Activated CD4-positive, CD25-positive, alpha-beta regulatory T cell (primary cell): ENCODE data around the gene SLC22A1.
"Not testable (repeated sequence)": the region's sequence is repeated elsewhere in the genome, so short reads cannot be mapped to it uniquely, and the experiment has no call there.

Experiments used
- DNase-seq, 4 experiments: peaks; one replicate each; lab custom pipeline; 2025; lab: John Stamatoyannopoulos, UW

SLC22A1 gene

DNA sequence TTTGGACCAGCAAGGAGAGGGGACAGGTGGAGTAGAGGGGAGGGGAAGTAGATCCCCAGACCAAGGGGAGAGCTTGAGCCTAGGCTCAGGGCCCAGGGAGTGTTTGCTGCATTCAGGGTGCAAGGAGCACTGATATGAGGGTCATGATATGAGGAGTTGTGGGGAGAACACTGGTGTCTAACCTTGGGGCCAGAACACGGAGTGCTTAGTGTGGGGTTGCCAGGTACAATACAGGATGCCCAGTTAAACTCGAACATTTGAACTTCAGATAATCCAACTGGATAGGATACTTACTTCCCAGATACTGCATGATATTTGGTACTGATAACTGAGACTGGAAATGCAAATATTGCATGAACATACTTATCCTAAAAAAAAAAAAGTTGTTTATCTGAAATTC, 2.4 kb downstream of the SLC22A1 start:
- DNase-seq, result no peak

DNA sequence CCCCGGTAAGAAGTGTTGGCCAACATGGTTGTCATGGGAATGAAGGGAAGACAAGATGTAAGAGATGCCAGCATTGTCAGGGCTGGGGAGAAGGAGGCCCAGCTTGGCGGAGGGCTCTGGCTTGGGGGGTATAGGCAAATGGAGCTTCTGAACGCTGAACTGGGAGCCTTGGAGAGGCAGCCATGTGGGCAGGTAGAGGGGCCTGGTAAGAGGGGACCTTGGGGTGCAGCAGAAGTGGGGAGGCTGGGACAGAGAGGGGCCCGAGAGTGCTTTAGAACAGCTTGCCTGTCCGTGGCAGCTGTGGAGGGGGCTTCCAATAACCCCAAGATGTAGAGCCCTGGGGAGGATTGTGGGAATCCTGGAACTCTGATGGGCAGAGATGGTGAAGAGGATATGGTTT, 3.0 kb downstream of the SLC22A1 start:
- DNase-seq, result no peak

DNA sequence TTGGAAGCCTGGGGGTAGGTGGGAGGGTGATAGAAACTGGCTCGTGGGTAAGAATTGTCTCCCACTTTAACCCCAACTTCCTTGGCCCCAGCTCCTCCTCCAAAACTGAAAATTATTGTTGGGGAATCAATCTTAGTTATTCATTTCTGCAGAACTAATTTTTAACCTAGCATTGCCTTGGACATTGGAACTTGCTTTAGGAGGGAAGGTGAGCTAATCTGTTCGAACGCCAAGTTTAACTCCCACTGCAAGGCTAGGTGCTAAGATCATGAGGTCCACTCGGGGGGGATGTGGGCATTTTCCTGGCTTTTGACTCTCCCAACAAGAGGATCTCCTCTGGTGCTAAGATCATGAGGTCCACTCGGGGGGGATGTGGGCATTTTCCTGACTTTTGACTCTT, 3.5 kb downstream of the SLC22A1 start:
- not testable (repeated sequence) for DNase-seq

DNA sequence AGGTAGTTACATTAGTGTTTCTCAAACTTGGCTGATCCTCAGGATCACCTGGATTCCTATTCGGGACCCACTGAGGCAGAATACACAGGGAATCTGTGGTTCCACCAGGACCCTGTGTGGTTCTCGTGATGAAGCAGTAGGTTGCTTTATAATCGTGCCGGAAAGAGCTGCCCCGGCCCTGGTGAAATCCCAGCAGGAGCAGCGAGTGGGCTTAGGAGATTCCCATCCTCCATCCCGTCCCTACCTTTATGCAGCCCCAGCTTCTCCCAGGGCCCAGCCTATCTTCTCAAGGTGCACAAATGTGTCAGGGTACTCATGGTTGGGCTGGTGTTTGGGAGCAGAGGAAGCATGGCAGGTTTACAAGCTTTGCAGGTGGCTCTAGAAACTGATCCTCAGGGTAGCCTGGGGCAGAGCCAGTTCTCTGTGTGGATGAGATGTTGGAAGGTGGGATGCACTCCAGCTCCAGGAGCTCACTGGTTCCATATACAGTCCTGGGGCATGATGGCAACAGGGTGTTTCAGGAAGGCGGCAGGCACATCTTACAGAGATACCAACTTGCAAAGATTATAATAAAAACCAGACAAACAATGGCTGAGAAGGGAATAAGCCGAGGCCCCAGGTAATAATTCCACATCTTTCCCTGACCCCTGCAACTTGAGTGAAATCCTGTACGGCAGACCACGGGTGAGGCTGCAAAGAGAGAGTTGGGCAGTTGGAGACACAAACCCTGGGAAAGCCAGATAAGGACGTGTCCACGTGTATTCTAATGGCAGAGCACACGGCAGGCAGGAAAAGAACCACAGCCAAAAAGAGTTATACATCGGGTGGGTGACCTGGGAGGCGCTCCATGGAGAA, 5.9 kb downstream of the SLC22A1 start:
- DNase-seq, result no peak

DNA sequence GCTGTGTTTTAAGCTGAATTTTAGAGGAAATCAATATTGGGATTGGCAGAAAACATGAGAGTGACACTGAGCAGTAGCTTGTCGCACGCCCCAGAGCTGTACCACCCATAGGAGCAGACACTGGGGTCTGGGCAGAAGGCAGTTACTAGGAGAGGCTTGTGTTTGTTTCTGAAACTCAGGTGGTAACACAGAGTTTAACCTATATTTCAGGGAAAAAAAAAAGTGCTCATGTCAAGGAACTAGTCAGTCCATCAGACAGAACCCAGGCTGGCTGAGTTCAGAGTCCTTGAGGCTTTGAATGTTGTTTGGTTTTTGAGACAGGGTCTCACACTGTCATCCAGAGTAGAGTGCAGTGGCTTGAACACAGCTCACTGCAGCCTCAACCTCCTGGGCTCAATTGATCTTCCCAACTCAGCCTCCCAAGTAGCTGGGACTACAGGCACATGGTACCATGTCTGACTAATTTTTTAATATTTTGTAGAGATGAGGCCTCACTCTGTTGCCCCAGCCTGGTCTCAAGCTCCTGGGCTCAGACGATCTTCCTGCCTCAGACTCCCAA, 6.6 kb downstream of the SLC22A1 start:
- no peak for DNase-seq

DNA sequence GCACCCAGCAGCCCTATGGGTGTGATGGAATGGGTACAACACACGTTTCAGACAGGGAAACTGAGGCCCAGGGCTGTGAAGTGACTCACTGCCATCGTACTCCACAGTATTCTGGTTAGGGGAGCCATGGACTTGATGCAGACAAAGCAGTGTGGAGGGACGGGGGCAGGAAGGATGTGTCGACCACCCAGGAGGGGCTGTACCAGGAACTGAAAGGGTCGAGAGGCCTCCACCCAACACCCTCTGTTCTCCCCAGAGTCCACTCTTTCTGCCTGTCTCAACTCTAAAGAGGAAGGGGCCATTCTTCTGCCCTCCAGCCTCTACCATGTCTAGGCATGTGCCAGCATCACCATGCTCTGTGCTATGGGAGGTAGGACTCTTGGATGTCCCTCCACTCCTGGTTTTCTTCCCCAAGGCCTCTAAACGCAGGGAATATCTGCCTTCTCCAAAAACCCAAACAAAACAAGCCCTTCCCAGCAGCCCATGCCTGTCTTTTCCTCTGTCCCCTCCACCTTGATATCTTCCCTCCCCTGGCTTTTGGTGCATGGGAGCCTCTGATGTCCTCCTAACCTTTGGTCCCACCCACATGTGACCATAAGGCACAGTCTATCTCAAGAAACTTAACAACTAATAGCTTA, 7.4 kb downstream of the SLC22A1 start:
- no peak for DNase-seq

DNA sequence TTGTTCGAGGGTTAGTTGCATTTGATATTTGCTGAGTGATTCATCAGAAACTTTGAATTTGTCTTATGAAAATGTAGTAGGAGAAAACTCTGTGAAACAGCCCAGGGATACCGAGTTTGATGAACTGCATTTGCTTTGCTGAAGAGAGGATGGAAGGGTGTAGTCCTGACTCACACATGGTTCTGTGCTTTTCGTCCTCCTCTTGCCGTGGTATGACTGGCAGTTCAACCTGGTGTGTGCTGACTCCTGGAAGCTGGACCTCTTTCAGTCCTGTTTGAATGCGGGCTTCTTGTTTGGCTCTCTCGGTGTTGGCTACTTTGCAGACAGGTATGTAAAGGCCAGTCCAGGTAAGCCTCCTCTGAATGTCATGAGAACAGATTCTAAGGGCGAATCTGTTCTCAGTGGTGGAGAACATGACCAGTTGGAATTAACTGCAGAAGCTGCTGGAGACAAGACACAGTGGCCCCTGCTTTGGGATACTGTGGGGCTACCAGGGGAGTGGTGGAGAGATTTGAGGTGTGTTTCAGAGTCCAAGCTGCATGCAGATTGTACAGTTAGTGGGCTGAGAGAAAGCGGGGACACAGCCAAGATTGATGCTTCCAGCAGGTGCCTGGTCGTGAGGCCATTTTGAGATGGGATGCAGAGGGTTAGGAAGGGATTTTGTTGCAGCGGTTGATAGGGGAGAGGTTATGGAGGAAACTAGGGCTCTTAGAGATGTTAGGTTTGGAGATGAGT, 8.4 kb downstream of the SLC22A1 start:
- no peak for DNase-seq

DNA sequence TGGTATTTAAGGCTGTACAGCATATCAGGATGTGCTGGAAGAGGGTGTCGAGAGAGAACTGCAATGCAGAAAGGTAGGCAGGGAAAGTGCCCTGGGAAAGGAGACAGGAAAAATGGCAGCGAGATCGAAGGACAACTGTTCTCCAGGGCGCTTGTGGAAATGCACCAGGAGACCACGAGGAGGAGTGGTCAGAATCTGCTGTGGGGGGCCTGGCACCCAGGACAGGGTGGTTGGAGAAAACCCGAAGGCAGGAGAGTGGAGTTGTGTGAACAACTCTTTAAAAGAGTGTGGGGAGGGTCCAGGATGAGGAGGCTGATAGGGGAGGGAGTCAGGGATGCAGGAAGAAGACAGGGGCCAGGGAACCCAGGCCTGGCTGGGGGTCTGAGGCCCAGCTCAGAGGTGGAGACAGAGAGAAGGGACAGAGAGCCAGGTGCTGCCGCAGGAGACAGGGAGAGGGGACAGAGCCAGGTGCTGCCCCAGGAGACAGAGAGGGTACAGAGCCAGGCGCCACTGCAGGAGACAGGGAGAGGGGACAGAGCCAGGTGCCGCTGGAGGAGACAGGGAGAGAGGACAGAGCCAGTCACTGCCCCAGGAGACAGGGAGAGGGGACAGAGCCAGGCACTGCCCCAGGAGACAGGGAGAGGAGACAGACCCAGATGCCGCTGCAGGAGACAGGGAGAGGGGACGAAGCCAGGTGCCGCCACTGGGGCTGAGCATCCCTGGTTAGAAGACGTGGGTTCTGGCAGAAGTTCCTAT, 9.3 kb downstream of the SLC22A1 start:
- no peak for DNase-seq

DNA sequence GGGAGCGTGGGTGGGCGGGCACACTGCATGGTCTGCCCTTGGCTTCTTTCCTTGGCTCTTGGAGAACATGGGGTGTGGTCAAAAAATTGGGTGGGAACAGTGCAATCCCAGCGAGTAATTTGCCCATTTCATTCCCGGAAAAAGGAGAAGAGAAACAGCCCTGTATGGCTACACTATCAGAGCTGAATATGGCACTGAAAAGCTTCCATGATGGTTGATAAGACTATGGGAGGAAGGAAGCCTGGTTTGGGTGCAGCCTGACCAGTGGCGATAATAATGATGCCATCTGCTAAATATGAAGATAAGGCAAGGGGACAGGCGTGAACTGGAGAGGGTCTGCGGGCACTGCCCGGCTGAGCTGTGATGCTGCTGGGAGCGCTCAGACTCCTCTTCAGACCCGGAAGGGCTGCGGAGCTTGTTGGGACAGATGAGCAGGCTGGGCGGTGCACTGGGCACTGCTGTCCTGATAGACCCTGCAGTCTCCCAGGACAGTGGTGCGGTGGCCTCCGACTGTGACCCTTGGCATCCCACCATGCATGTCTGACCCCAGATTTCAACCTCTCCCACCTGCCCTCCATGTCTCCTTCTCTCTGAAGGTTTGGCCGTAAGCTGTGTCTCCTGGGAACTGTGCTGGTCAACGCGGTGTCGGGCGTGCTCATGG, 10.2 kb downstream of the SLC22A1 start:
- no peak for DNase-seq

DNA sequence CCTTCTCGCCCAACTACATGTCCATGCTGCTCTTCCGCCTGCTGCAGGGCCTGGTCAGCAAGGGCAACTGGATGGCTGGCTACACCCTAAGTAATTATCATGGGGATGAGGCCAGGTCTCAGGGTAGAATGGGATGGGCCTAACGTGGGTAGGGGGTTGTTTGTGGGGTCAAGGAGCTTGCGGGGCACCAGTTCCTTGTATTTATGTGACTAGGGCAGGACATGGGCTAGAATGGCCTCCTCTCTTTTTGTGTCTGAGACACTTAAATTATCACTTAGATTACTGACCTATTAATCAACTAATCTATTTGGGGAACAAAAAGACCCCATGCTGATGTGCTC, 10.7 kb downstream of the SLC22A1 start:
- DNase-seq, result no peak

DNA sequence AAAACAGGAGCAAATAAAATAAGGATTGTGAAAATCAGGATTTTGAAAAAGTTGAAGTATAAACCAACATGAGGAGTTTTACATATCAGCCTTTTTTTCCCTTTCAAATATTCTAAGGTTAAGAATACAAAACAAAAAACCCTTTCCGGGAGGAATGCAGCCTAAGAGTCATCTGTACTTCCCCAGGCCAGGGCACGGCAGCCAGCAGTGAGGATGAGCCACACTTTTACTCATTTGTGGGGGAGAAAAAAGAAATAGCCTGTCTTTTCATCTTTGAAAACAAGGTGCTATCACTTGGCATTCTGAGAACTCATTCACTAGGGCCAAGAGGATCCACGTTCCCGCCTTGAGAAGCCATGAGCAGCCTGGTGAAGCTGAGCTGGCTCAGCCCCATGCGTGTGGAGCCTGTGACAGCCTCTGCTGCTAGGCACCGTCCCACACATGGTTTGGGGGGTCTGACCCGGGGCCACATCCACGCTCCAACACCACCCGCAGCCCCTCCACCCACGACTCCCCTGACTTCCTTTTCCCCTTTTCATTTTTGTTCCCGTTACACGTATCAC, 11.2 kb downstream of the SLC22A1 start:
- DNase-seq, result no peak

DNA sequence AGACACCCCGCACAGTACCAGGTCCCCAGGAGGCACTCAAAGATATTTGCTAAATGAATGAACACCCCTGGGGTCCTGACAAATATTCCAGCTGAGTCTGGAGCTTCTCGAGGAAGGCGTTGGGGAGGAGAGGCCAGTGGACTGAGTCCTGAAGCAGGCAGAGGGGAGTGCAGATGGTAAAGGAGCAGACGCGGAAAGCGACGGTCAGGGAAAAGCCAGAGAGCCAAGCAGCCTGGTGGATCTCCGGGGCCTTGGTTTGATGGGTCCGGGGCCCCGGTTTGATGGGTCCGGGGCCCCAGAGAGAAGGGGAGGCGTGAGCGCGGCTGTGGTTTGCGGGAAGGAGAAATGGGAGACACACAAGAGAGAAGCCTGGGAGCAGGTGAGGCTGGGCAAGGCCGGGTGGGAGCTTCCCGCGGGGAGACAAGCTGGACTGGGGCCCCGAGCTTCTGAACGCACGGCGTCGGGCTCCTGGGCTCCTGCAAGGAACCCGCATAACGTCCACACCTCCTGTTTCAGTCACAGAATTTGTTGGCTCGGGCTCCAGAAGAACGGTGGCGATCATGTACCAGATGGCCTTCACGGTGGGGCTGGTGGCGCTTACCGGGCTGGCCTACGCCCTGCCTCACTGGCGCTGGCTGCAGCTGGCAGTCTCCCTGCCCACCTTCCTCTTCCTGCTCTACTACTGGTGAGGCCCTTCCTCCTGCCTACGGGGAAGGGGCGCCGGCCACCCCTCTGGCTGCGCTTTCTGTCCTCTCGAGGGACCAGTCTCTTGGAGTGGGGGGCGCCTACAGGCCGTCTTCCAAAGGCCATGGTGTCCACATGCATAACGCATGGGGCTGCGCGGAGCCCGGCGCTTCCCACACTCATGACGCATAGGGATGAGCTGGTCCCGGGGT, 12.1 kb downstream of the SLC22A1 start:
- no peak for DNase-seq

DNA sequence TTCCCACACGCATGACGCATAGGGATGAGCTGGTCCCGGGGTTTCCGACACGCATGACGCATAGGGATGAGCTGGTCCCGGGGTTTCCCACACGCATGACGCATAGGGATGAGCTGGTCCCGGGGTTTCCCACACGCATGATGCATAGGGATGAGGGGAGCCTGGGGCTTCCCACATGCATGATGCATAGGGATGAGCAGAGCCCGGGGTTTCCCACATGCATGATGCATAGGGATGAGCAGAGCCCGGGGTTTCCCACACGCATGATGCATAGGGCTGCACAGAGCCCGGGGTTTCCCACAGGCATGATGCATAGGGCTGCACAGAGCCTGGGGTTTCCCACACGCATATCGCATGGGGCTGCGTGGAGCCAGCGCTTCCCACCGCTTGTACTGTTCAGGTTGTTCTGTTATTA, 12.7 kb downstream of the SLC22A1 start:
- DNase-seq, result not testable (repeated sequence)

DNA sequence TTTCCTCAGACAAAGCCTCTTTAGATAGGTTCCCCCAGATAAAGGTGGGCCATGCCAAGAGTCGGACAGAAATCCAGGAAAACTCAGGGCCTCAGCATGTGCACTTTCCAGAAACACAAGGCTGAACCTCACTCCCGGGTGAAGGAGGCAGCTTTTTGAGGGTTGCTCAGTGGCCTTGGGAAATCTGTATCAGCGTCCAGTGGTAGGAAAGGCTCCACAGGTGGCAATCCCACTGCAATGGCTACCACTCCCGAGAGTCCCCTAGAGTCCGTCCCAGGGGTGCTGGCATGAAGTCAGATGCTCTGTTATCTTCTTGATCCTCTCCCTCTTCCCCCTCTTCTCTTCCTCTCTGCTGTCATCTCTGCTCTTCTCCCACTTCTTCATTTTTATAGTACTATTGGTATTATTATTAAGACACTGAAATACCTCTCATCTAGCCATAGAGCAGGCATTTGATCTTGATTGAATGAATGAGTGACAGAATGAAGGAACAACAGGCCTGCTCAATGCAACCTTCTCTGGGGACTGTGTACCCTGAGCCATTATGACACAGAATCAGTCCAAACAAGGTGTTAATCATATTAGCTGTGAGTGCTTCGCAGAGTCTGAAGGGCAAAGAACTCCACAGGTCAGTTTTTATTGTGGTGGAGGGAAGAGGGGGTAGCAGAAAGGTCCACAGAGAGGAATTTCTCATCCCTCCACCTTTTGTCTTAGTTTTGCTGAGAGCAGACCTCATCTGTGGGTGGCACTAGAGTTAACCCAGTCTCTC, 13.3 kb downstream of the SLC22A1 start:
- no peak for DNase-seq

DNA sequence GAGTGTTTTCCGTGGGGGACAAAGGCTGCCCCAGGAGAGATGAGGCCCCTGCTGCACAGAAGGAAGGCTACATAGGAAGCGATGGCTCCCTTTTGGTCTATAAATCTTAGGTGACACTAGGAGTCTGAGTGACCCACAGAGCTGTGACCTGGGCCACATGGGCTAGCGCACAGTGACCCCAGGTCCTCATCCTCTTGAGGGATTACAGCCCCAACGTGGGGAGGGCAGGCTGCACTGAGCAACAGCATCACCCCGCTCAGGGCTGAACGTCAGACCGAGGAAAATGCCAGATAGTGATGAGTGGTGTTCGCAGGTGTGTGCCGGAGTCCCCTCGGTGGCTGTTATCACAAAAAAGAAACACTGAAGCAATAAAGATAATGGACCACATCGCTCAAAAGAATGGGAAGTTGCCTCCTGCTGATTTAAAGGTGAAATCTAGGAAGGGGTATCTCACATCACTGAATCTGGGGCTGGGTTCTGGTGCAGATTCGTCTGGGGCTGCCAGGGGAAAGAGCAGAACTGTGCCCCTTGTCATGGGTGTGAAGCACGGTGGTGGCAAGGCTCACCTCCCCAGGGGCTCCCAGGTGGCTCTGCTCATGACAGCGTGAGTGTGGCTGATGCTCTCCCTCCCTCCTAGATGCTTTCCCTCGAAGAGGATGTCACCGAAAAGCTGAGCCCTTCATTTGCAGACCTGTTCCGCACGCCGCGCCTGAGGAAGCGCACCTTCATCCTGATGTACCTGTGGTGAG, 14.5 kb downstream of the SLC22A1 start:
- DNase-seq, result no peak

DNA sequence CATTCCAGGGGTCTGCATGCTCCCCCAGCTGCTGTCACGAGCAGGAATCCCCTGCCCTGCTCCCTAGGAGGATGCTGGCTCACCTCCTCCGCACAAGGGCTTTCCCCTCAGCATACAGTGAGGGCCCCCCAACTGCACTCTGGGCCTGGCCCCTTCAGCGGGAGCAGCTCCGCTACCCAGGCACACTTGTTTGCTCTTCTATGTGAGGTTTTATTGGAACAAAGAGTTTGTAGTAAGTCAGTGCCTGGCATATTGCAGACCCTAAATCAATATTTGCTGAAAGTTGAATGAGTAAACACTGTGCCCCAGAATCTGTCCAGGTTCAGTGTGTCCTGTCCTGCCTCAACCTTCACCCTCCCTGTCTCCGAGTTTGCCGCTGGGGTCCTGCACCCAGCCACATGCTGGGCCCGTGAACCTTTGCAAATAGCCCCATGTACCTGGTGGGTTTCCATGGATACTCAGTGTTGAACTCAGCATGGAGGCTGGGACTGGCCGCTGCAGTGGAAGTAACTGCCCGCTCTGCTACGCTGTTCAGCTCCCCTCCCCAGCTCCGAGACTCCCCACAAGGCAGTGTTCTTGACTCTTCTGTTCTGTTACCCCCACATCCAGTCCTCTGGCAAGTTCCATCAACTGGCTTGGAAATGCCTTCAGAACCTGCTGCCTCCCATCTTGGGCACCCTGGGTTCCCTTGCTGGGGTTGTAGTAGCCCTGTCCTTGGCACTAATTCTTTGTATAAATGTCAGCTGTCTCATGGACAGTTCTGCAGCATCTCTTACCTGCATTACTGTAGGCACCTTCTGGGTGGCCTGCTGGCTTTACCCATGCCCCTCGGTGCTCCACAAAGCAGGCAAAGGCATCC, 15.7 kb downstream of the SLC22A1 start:
- DNase-seq, result no peak

DNA sequence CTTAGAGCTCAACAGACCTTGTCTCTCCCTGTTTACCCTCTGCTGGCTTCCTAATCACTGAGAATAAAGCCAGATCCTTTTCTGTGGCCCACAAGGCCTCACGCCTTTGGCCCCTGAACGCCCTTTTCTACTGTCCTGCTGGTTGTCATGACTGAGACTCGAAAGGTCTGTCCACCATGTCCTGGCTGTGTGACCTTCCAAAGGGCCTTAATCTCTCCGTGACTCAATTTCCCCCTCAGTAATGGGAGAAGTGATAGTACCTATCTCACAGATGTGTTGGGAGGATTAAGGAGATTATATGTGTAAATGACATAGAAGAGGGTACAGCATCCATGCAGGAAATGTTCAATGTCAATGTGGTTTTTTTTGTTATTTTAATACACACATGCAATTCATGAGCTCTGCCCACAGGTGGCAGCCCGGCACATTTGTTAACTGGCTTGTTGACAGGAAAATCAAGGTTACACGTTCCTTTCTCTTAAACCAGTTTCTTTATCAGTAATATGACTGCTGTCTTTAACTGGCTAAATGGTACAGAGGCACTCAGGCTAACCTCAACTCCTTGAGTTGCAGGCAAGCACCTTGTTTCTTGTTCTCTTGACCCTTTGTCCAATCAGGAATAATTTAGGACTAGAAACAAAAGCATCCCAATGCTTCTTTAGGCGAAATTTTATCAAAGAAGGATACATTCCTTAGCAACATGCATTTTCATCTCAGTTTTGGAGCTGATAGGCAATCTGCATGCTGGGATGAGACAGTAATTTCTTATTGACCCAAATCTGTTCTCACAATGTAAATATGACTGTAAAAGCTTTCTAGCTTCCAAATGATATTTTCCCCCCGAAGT, 16.6 kb downstream of the SLC22A1 start:
- peak; percentile 14 to 50 (median 32) for DNase-seq
